Measurements from ENCODE around the gene CREG2. TPM values are rescaled to one million over a fixed set of nuclear protein-coding genes. Genes with fewer than 3 reads are reported as not detected.
A peak's percentile ranks its signal among the peaks of the same experiment; 100 is the strongest.

CREG2 gene
- total and polyA plus RNA-seq, 8 donors = 0.05 to 0.19 (median 0.12) TPM; not detected in 5

- FAIRE-seq (no peak), ATAC-seq (no peak), DNase-seq (no peak)
- Histone ChIP-seq H3K36me3 (peaks cover 0 to 11% (median 3%) of the 10 kb centered on the region in 3 donors), H3K4me3 (no peak overlapping the region), H3K9me3 (no peaks in the 10 kb centered on the region), H3K4me1 (peaks cover 5 to 12% (median 6%) of the 10 kb centered on the region in 3 donors), H3K27ac (no peak overlapping the region), H3K27me3 (no peaks in the 10 kb centered on the region)
- WGBS, 2 donors = 89 to 93% methylated on average over 5 of the region's 5 CpGs
- TF ChIP-seq CTCF (IDR thresholded peaks at IDR 0.05) = no peak
- intact Hi-C loops (cut with DNase I) = no loop called here
Observed at GRCh38 chr2:101296371-101296770, 90.9 kb downstream of the CREG2 start.

- H3K4me3 ChIP-seq = no peak overlapping the region
- TF ChIP-seq CTCF (IDR thresholded peaks at IDR 0.05) = no peak
- H3K9me3 ChIP-seq = no peaks in the 10 kb centered on the region
- no peak for DNase-seq
- no peaks in the 10 kb centered on the region for H3K27me3 ChIP-seq
- intact Hi-C loops (cut with DNase I) = no loop called here
- H3K4me1 ChIP-seq = peaks cover 5 to 12% (median 6%) of the 10 kb centered on the region in 3 donors
- FAIRE-seq = no peak
- peak in 3 of 4 donors; percentile 51 to 70 (median 61) for ATAC-seq
- whole genome bisulfite sequencing, 2 donors = 54 to 58% methylated on average over 2 of the region's 2 CpGs
- H3K27ac ChIP-seq = peak overlapping the region in 1 of 4 donors; percentile 6
- H3K36me3 ChIP-seq = peaks cover 0 to 13% (median 3%) of the 10 kb centered on the region in 3 donors
Observed at GRCh38 chr2:101295895-101296294, 91.4 kb downstream of the CREG2 start.

Small RNA genes within 50 kb of the gene (microRNA-seq; reads per million reads assigned to microRNA genes)
- 1.2 to 3.1 reads per million in 2 donors for gene MIR5696

Other genes with a start within 250 kb of the CREG2 start
- gene TBC1D8, start 236.1 kb downstream of the CREG2 start, total RNA-seq = 10 to 100 TPM; 21.3 to 43.2 (median 31.1) TPM
- gene TBC1D8, start 236.1 kb downstream of the CREG2 start, polyA plus RNA-seq = 10 to 100 TPM; 37.1 to 46.2 TPM
- 10 to 100 TPM; 15.4 to 25.4 (median 17.6) TPM for gene CNOT11, start 134.6 kb downstream of the CREG2 start, total RNA-seq
- gene CNOT11, start 134.6 kb downstream of the CREG2 start, polyA plus RNA-seq = 10 to 100 TPM; 10.2 to 20.3 TPM
- gene RNF149, start 78.8 kb downstream of the CREG2 start, total RNA-seq = 10 to 100 TPM; 18.8 to 36.9 (median 24.5) TPM
- 10 to 100 TPM; 24.3 to 27.1 TPM for gene RNF149, start 78.8 kb downstream of the CREG2 start, polyA plus RNA-seq
- under 1 TPM in 2 of 6 donors, not detected in 4; 0.28 to 0.52 TPM for gene RFX8, start 87.6 kb upstream of the CREG2 start, total RNA-seq
- gene RFX8, start 87.6 kb upstream of the CREG2 start, polyA plus RNA-seq = under 1 TPM; 0.15 to 0.40 TPM